ENCODE results near the gene ALDH1A2.
"Not testable (repeated sequence)": the region's sequence is repeated elsewhere in the genome, so short reads cannot be mapped to it uniquely, and the experiment has no call there.

ALDH1A2 gene

GRCh38 chr15:58080959-58081358, 15.4 kb upstream of the ALDH1A2 start:
- not testable (repeated sequence) for H3K9me3 Mint-ChIP-seq; DNase-seq (ENCODE audit: low spot score in 2 of 2); H3K4me1 Mint-ChIP-seq; H3K4me3 Mint-ChIP-seq; H3K27ac Mint-ChIP-seq; H3K36me3 Mint-ChIP-seq; ATAC-seq

GRCh38 chr15:58080398-58080797, 14.9 kb upstream of the ALDH1A2 start:
- Mint-ChIP-seq H3K4me1 (no peaks in the 10 kb centered on the region), H3K36me3 (no peaks in the 10 kb centered on the region), H3K4me3 (no peak overlapping the region), H3K27ac (no peak overlapping the region), H3K9me3 (no peaks in the 10 kb centered on the region)
- ATAC-seq (no peak), DNase-seq (ENCODE audit: low spot score in 2 of 2) (no peak)

GRCh38 chr15:58078591-58078990, 13.1 kb upstream of the ALDH1A2 start:
- Mint-ChIP-seq H3K9me3 (no peaks in the 10 kb centered on the region), H3K4me3 (no peak overlapping the region), H3K36me3 (no peaks in the 10 kb centered on the region), H3K4me1 (no peaks in the 10 kb centered on the region), H3K27ac (no peak overlapping the region)
- ATAC-seq (no peak), DNase-seq (ENCODE audit: low spot score in 2 of 2) (no peak)

GRCh38 chr15:58077427-58077826, 11.9 kb upstream of the ALDH1A2 start:
- Mint-ChIP-seq H3K27ac (no peak overlapping the region), H3K4me3 (no peak overlapping the region), H3K9me3 (no peaks in the 10 kb centered on the region), H3K36me3 (no peaks in the 10 kb centered on the region), H3K4me1 (no peaks in the 10 kb centered on the region)
- no peak for DNase-seq (ENCODE audit: low spot score in 2 of 2)
- ATAC-seq, result no peak

- no peak for DNase-seq (ENCODE audit: low spot score in 2 of 2)
- no peak overlapping the region for H3K4me3 Mint-ChIP-seq
- no peaks in the 10 kb centered on the region for H3K9me3 Mint-ChIP-seq
- no peaks in the 10 kb centered on the region for H3K36me3 Mint-ChIP-seq
- ATAC-seq, result no peak
- no peak overlapping the region for H3K27ac Mint-ChIP-seq
- no peaks in the 10 kb centered on the region for H3K4me1 Mint-ChIP-seq
Observed at GRCh38 chr15:58074452-58074851, 8.9 kb upstream of the ALDH1A2 start.

GRCh38 chr15:58070801-58071418, 5.4 kb upstream of the ALDH1A2 start:
- H3K4me1 Mint-ChIP-seq, result peaks cover 6% of the 10 kb centered on the region
- H3K9me3 Mint-ChIP-seq, result no peaks in the 10 kb centered on the region
- H3K27ac Mint-ChIP-seq, result no peak overlapping the region
- no peak for ATAC-seq
- no peak overlapping the region for H3K4me3 Mint-ChIP-seq
- peak; percentile 6 to 57 for DNase-seq (ENCODE audit: low spot score in 2 of 2)
- H3K36me3 Mint-ChIP-seq, result no peaks in the 10 kb centered on the region

GRCh38 chr15:58069008-58069407, 3.5 kb upstream of the ALDH1A2 start:
- H3K4me3 Mint-ChIP-seq, result no peak overlapping the region
- ATAC-seq, result no peak
- H3K36me3 Mint-ChIP-seq, result no peaks in the 10 kb centered on the region
- peaks cover 6% of the 10 kb centered on the region for H3K4me1 Mint-ChIP-seq
- no peaks in the 10 kb centered on the region for H3K9me3 Mint-ChIP-seq
- DNase-seq (ENCODE audit: low spot score in 2 of 2), result no peak
- H3K27ac Mint-ChIP-seq, result no peak overlapping the region

- Mint-ChIP-seq H3K36me3 (no peaks in the 10 kb centered on the region), H3K27ac (no peak overlapping the region), H3K9me3 (no peaks in the 10 kb centered on the region), H3K4me3 (peak overlapping the region; percentile 46), H3K4me1 (peaks cover 6% of the 10 kb centered on the region)
- DNase-seq (ENCODE audit: low spot score in 2 of 2) (peak; percentile 48 to 70), ATAC-seq (peak; percentile 91)
Observed at GRCh38 chr15:58066042-58066867, 744 bp upstream of the ALDH1A2 start.

- no peak for DNase-seq (ENCODE audit: low spot score in 2 of 2)
- peaks cover 6% of the 10 kb centered on the region for H3K4me1 Mint-ChIP-seq
Observed at GRCh38 chr15:58064980-58065444, 499 bp downstream of the ALDH1A2 start.

GRCh38 chr15:58064082-58064979, 1.2 kb downstream of the ALDH1A2 start:
- Mint-ChIP-seq H3K27ac (no peak overlapping the region), H3K9me3 (no peaks in the 10 kb centered on the region), H3K4me3 (no peak overlapping the region), H3K4me1 (peaks cover 6% of the 10 kb centered on the region), H3K36me3 (no peaks in the 10 kb centered on the region)
- ATAC-seq (no peak), DNase-seq (ENCODE audit: low spot score in 2 of 2) (no peak)

More at GRCh38 chr15:58064980-58065444, 499 bp downstream of the ALDH1A2 start:
- H3K36me3 Mint-ChIP-seq, result no peaks in the 10 kb centered on the region
- no peak for ATAC-seq
- H3K9me3 Mint-ChIP-seq, result no peaks in the 10 kb centered on the region
- H3K4me3 Mint-ChIP-seq, result peak overlapping the region; percentile 46
- no peak overlapping the region for H3K27ac Mint-ChIP-seq

- no peak overlapping the region for H3K27ac Mint-ChIP-seq
- H3K36me3 Mint-ChIP-seq, result no peaks in the 10 kb centered on the region
- no peaks in the 10 kb centered on the region for H3K9me3 Mint-ChIP-seq
- no peak for ATAC-seq
- H3K4me3 Mint-ChIP-seq, result no peak overlapping the region
- H3K4me1 Mint-ChIP-seq, result peaks cover 6% of the 10 kb centered on the region
- DNase-seq (ENCODE audit: low spot score in 2 of 2), result no peak
Observed at GRCh38 chr15:58063614-58064013, 1.9 kb downstream of the ALDH1A2 start.

- Mint-ChIP-seq H3K4me3 (no peak overlapping the region), H3K36me3 (no peaks in the 10 kb centered on the region), H3K27ac (no peak overlapping the region), H3K4me1 (peaks cover 6% of the 10 kb centered on the region), H3K9me3 (no peaks in the 10 kb centered on the region)
- DNase-seq (ENCODE audit: low spot score in 2 of 2), result no peak
- ATAC-seq, result no peak
Observed at GRCh38 chr15:58062983-58063382, 2.5 kb downstream of the ALDH1A2 start.

GRCh38 chr15:58062175-58062574, 3.3 kb downstream of the ALDH1A2 start:
- ATAC-seq (no peak), DNase-seq (ENCODE audit: low spot score in 2 of 2) (no peak)
- Mint-ChIP-seq H3K4me1 (peaks cover 6% of the 10 kb centered on the region), H3K27ac (no peak overlapping the region), H3K4me3 (no peak overlapping the region), H3K36me3 (no peaks in the 10 kb centered on the region), H3K9me3 (no peaks in the 10 kb centered on the region)

- no peak overlapping the region for H3K4me3 Mint-ChIP-seq
- H3K4me1 Mint-ChIP-seq, result no peaks in the 10 kb centered on the region
- ATAC-seq (no peak), DNase-seq (ENCODE audit: low spot score in 2 of 2) (no peak)
- H3K27ac Mint-ChIP-seq, result no peak overlapping the region
- no peaks in the 10 kb centered on the region for H3K9me3 Mint-ChIP-seq
- no peaks in the 10 kb centered on the region for H3K36me3 Mint-ChIP-seq
Observed at GRCh38 chr15:58060575-58060974, 4.9 kb downstream of the ALDH1A2 start.

GRCh38 chr15:58058729-58059128, 6.8 kb downstream of the ALDH1A2 start:
- H3K36me3 Mint-ChIP-seq, result no peaks in the 10 kb centered on the region
- ATAC-seq (no peak), DNase-seq (ENCODE audit: low spot score in 2 of 2) (no peak)

More at GRCh38 chr15:58058729-58059128, 6.8 kb downstream of the ALDH1A2 start:
- Mint-ChIP-seq H3K27ac (no peak overlapping the region), H3K4me3 (no peak overlapping the region), H3K4me1 (no peaks in the 10 kb centered on the region), H3K9me3 (no peaks in the 10 kb centered on the region)
